Astrocyte (in vitro differentiated cells and primary cell): ENCODE measurements around the gene C19orf18. TPM values are rescaled to one million over a fixed set of nuclear protein-coding genes. Genes with fewer than 3 reads are reported as not detected.

ENCODE experiments used
- DNase-seq: peaks from one replicate; pipeline ENCODE4 v3.0.0-alpha.2; 2010; ENCODE audit warnings: low read depth
- FAIRE-seq: peaks from 2 replicates; lab custom pipeline; 2011; peaks lifted over from hg19 to GRCh38; lab: Jason Lieb, UNC
- H2AFZ ChIP-seq: 2 replicates; pipeline ENCODE4 v1.6.0; 2012; ENCODE audit warnings: low read depth, low read length, inconsistent platforms
- H3K27ac ChIP-seq: 2 replicates; pipeline ENCODE4 v1.5.1; 2011; ENCODE audit warnings: low read depth, low read length, inconsistent platforms
- H3K27me3 ChIP-seq: 2 replicates; pipeline ENCODE4 v1.6.0; 2011; ENCODE audit warnings: low read length, inconsistent platforms; ENCODE audit not compliant: insufficient read depth
- H3K36me3 ChIP-seq: 2 replicates; pipeline ENCODE4 v1.5.1; 2011; ENCODE audit warnings: low read length, inconsistent platforms; ENCODE audit not compliant: insufficient read depth
- H3K4me1 ChIP-seq: 2 replicates; pipeline ENCODE4 v1.5.1; 2011; ENCODE audit warnings: low read length, inconsistent platforms; ENCODE audit not compliant: insufficient read depth
- H3K4me2 ChIP-seq: 2 replicates; pipeline ENCODE4 v1.6.0; 2012; ENCODE audit warnings: low read length, inconsistent platforms
- H3K4me3 ChIP-seq: 2 replicates; pipeline ENCODE4 v1.5.1; 2011; ENCODE audit warnings: low read depth, mild to moderate bottlenecking, low read length, inconsistent platforms; ENCODE audit not compliant: insufficient read depth
- H3K79me2 ChIP-seq: 2 replicates; pipeline ENCODE4 v1.6.0; 2012; ENCODE audit warnings: mild to moderate bottlenecking, low read length, inconsistent platforms; ENCODE audit not compliant: insufficient read depth
- H3K9ac ChIP-seq: 2 replicates; pipeline ENCODE4 v1.6.0; 2012; ENCODE audit warnings: mild to moderate bottlenecking, low read length, inconsistent platforms
- H3K9me3 ChIP-seq: 2 replicates; pipeline ENCODE4 v1.5.1; 2012; ENCODE audit warnings: low read depth, mild to moderate bottlenecking, low read length, inconsistent platforms; ENCODE audit not compliant: insufficient read depth
- H4K20me1 ChIP-seq: 2 replicates; pipeline ENCODE4 v1.6.0; 2012; ENCODE audit warnings: low read length, inconsistent platforms; ENCODE audit not compliant: insufficient read depth
- H3K27ac Mint-ChIP-seq: one replicate; pipeline ENCODE4 v1.8.0; 2021; ENCODE audit warnings: mild to moderate bottlenecking, mixed read lengths; ENCODE audit not compliant: unreplicated experiment
- H3K27me3 Mint-ChIP-seq: one replicate; pipeline ENCODE4 v1.8.0; 2021; ENCODE audit warnings: low read depth, mixed read lengths; ENCODE audit not compliant: unreplicated experiment
- H3K36me3 Mint-ChIP-seq: one replicate; pipeline ENCODE4 v1.8.0; 2021; ENCODE audit warnings: low read depth, mixed read lengths; ENCODE audit not compliant: unreplicated experiment
- H3K4me1 Mint-ChIP-seq: one replicate; pipeline ENCODE4 v1.8.0; 2021; ENCODE audit warnings: low read depth, mixed read lengths; ENCODE audit not compliant: unreplicated experiment
- H3K4me3 Mint-ChIP-seq: one replicate; pipeline ENCODE4 v1.8.0; 2021; ENCODE audit warnings: mild to moderate bottlenecking, moderate library complexity, mixed read lengths; ENCODE audit not compliant: unreplicated experiment
- H3K9me3 Mint-ChIP-seq: one replicate; pipeline ENCODE4 v1.8.0; 2021; ENCODE audit warnings: mild to moderate bottlenecking, mixed read lengths; ENCODE audit not compliant: unreplicated experiment
- EZH2 ChIP-seq: IDR thresholded peaks from 2 replicates; pipeline ENCODE4 v1.6.1; 2012; ENCODE audit warnings: mild to moderate bottlenecking, low read length, inconsistent platforms; ENCODE audit not compliant: insufficient read depth
- total RNA-seq: library from RNA; stranded (reverse); gene quantifications from 2 replicates; pipeline ENCODE4 v1.2.1, GENCODE V29; 2021
- TF ChIP-seq, protein P1 (sequence below): IDR thresholded peaks from 2 replicates; pipeline ENCODE4 v1.5.1; 2011; ENCODE audit warnings: low read depth, mild to moderate bottlenecking, inconsistent platforms, low read length, moderate library complexity; ENCODE audit not compliant: insufficient read depth

Gene C19orf18
- total RNA-seq, 1 donor from 2014 or later = 0.66 TPM

DNA sequence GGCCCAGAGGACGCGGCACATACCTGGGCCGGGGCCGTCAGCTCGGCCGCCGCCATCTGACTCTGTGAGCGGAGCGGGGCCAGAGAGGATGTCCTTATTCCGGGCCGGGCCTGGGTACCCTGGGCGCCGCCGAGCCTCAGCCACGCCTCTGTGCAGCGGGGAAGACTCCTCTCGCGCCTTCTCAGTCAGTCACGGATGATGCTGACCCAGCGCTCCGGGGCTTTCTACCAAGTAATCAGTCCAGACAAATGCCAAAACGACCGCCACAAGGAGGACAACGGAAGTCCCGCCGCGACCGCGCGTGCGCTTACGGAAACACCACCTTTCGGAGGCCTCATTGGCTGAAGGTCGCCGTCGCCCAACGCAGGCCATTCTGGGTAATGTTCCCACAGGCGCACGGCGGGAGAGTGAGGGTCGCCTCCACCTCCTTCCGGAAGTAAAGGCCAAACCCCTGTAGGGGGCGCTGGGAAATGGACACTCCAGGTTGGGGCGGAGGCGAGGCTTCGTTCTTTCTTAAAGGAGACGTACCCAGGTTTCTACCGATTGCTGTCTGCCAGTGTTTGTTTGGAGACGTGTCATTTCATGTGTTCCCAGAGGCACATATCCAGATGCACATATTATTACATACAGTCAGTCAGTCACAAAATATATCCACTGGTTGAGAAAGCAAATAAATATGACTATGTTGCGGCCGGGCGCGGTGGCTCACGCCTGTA is 26.8 kb downstream of the C19orf18 start, which contains the start of gene ZNF256:
TSS of gene ZNF256 (minus strand) at position 288 of the 716 bp plus-strand sequence. CDS start at position 56, 232 bp downstream.
- Mint-ChIP-seq H3K27ac (peak within 1 kb of the TSS; percentile 77), H3K36me3 (peaks cover 28% of the 10 kb centered on the region), H3K4me3 (peak within 1 kb of the TSS; percentile 96), H3K9me3 (peaks cover 34% of the 10 kb centered on the region), H3K27me3 (no peaks in the 10 kb centered on the region), H3K4me1 (peaks cover 9% of the 10 kb centered on the region)
- Histone ChIP-seq H3K27ac (peak within 1 kb of the TSS; percentile 48), H3K4me1 (peaks cover 6% of the 10 kb centered on the region), H4K20me1 (peaks cover 8% of the 10 kb centered on the region), H3K27me3 (no peaks in the 10 kb centered on the region), H3K36me3 (peaks cover 4% of the 10 kb centered on the region), H3K9me3 (peaks cover 31% of the 10 kb centered on the region), H3K9ac (peak within 1 kb of the TSS; percentile 87), H3K79me2 (peaks cover 45% of the 10 kb centered on the region), H2AFZ (peak within 1 kb of the TSS; percentile 91), H3K4me3 (peak within 1 kb of the TSS; percentile 80), H3K4me2 (peak within 1 kb of the TSS; percentile 96)
- peak; percentile 93 for DNase-seq
- TF ChIP-seq, protein P1, sequence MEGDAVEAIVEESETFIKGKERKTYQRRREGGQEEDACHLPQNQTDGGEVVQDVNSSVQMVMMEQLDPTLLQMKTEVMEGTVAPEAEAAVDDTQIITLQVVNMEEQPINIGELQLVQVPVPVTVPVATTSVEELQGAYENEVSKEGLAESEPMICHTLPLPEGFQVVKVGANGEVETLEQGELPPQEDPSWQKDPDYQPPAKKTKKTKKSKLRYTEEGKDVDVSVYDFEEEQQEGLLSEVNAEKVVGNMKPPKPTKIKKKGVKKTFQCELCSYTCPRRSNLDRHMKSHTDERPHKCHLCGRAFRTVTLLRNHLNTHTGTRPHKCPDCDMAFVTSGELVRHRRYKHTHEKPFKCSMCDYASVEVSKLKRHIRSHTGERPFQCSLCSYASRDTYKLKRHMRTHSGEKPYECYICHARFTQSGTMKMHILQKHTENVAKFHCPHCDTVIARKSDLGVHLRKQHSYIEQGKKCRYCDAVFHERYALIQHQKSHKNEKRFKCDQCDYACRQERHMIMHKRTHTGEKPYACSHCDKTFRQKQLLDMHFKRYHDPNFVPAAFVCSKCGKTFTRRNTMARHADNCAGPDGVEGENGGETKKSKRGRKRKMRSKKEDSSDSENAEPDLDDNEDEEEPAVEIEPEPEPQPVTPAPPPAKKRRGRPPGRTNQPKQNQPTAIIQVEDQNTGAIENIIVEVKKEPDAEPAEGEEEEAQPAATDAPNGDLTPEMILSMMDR = peak; percentile 52
- no peak for TF ChIP-seq EZH2
- FAIRE-seq = peak; percentile 9

- Mint-ChIP-seq H3K4me3 (peak overlapping the region; percentile 96), H3K9me3 (peaks cover 38% of the 10 kb centered on the region), H3K36me3 (peaks cover 33% of the 10 kb centered on the region), H3K4me1 (peaks cover 9% of the 10 kb centered on the region), H3K27ac (no peak overlapping the region), H3K27me3 (no peaks in the 10 kb centered on the region)
- peak overlapping the region; percentile 87 for H3K9ac ChIP-seq
- H3K79me2 ChIP-seq = peaks cover 49% of the 10 kb centered on the region
- FAIRE-seq (no peak), DNase-seq (no peak)
- H3K4me2 ChIP-seq = peak overlapping the region; percentile 96
- peaks cover 36% of the 10 kb centered on the region for H3K9me3 ChIP-seq
- H2AFZ ChIP-seq = peak overlapping the region; percentile 91
- peaks cover 8% of the 10 kb centered on the region for H4K20me1 ChIP-seq
- peak overlapping the region; percentile 48 for H3K27ac ChIP-seq
- TF ChIP-seq, protein P1 = no peak
- TF ChIP-seq EZH2 = no peak
- H3K36me3 ChIP-seq = peaks cover 10% of the 10 kb centered on the region
- no peaks in the 10 kb centered on the region for H3K27me3 ChIP-seq
- H3K4me1 ChIP-seq = peaks cover 6% of the 10 kb centered on the region
- H3K4me3 ChIP-seq = peak overlapping the region; percentile 80
These were observed 27.3 kb downstream of the C19orf18 start for GRCh38 chr19:57947088-57947418.

GRCh38 chr19:57946316-57946715 is 28.0 kb downstream of the C19orf18 start:
- no peak for FAIRE-seq

More at GRCh38 chr19:57946316-57946715, 28.0 kb downstream of the C19orf18 start:
- Histone ChIP-seq H3K36me3 (peaks cover 17% of the 10 kb centered on the region), H4K20me1 (peaks cover 8% of the 10 kb centered on the region), H3K9ac (no peak overlapping the region), H2AFZ (no peak overlapping the region), H3K9me3 (peaks cover 44% of the 10 kb centered on the region), H3K27ac (no peak overlapping the region), H3K79me2 (peaks cover 49% of the 10 kb centered on the region), H3K27me3 (no peaks in the 10 kb centered on the region), H3K4me1 (peaks cover 6% of the 10 kb centered on the region), H3K4me3 (peak overlapping the region; percentile 80), H3K4me2 (peak overlapping the region; percentile 96)
- Mint-ChIP-seq H3K4me1 (peaks cover 9% of the 10 kb centered on the region), H3K27me3 (no peaks in the 10 kb centered on the region), H3K4me3 (peak overlapping the region; percentile 96), H3K9me3 (peaks cover 42% of the 10 kb centered on the region), H3K36me3 (peaks cover 40% of the 10 kb centered on the region), H3K27ac (peak overlapping the region; percentile 3)
- DNase-seq = no peak
- TF ChIP-seq EZH2 = no peak
- TF ChIP-seq, protein P1 = no peak
